Ascending aorta (tissue), 2 donors: Measurements from ENCODE around the gene POTEH. TPM values are rescaled to one million over a fixed set of nuclear protein-coding genes. Genes with fewer than 3 reads are reported as not detected.
"Not testable (repeated sequence)": the region's sequence is repeated elsewhere in the genome, so short reads cannot be mapped to it uniquely, and the experiment has no call there.

Experiments used
- DNase-seq, 2 donors: peaks; one replicate each; pipeline ENCODE4 v3.0.0-alpha.2; 2019; ENCODE audit warnings: low spot score in 2 of 2
- H3K27ac ChIP-seq, 2 donors: fragments of 200-600 bp; sonication (generic); one replicate each; pipeline ENCODE4 v1.5.1; 2016 to 2017; ENCODE audit warnings: mild to moderate bottlenecking in 1 of 2
- H3K27me3 ChIP-seq: fragments of 200-600 bp; sonication (generic); one replicate; pipeline ENCODE4 v1.5.1; 2017
- H3K36me3 ChIP-seq, 2 donors: fragments of 200-600 bp; sonication (generic); one replicate each; pipeline ENCODE4 v1.5.1; 2016
- H3K4me1 ChIP-seq, 2 donors: fragments of 200-600 bp; sonication (generic); one replicate each; pipeline ENCODE4 v1.5.1; 2016 to 2017; ENCODE audit warnings: mild to moderate bottlenecking in 1 of 2
- H3K4me3 ChIP-seq, 2 donors: fragments of 200-600 bp; sonication (generic); one replicate each; pipeline ENCODE4 v1.5.1; 2016 to 2017; ENCODE audit warnings: mild to moderate bottlenecking in 1 of 2
- H3K9me3 ChIP-seq, 2 donors: fragments of 200-600 bp; sonication (generic); one replicate each; pipeline ENCODE4 v1.5.1; 2016
- intact Hi-C: fragments of 100-400 bp; cut with DNase I; formaldehyde crosslinking; loops from one replicate; pipeline ENCODE4 v1.15.1; 2023
- total RNA-seq: library from RNA; depleted of rRNA; stranded (reverse); fragments of >200 nt; gene quantifications from one replicate; pipeline ENCODE4 v1.1.0, GENCODE V29; 2016

POTEH gene
- not detected for total RNA-seq

DNA sequence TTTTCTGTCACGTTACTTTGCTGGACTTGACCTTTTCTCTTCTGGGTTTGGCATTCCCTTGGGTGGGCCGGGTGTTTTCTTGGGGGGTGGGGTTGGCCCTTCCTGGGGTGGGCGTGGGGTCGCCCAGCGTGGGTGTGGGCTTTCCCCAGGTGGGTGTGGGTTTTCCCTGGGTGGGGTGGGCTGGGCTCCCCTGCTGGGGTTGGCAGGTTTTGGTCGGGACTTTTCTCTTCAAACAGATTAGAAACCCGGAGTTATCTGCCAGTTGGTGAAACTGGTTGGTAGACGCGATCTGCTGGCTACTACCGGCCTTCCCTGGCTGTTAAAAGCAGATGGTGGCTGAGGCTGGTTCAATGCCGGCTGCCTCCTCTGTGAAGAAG, at the start of gene POTEH:
POTEH (plus strand) TSS at position 278 of the 377 bp plus-strand sequence; CDS start at position 330, 52 bp downstream.
- H3K27ac ChIP-seq, H3K27me3 ChIP-seq, H3K4me3 ChIP-seq, intact Hi-C loops, DNase-seq, H3K36me3 ChIP-seq, H3K4me1 ChIP-seq, H3K9me3 ChIP-seq: not testable (repeated sequence)

DNA sequence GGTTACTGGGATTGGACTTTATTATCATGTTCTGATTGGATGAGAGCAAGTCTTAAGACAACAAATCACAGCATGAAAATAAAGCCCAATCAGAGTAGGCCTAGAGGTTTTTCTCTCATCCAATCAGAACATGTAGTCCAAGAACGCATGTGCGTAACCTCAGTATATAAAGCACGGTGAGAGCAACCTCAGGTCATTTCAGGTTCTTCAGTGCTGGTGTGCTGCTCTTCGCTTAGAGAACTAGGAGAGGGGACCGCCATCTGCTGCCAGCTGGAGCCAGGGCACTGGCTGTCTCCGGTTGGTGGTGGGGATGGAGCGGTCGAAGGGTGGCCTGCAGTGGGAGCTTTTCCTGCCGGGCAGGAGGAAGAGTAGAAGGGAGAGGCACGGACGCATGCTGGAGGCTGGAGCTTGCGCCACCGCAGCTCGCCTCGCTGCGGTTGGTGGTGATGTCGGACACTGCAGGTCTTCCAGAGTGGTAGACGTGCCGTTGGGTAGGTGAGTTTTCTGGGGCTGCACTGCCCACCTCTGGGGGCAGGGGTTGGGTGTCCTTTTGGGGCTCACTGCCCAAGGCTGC, 47.5 kb upstream of the POTEH start:
- H3K4me1 ChIP-seq, H3K27me3 ChIP-seq, intact Hi-C loops: not testable (repeated sequence)

DNA sequence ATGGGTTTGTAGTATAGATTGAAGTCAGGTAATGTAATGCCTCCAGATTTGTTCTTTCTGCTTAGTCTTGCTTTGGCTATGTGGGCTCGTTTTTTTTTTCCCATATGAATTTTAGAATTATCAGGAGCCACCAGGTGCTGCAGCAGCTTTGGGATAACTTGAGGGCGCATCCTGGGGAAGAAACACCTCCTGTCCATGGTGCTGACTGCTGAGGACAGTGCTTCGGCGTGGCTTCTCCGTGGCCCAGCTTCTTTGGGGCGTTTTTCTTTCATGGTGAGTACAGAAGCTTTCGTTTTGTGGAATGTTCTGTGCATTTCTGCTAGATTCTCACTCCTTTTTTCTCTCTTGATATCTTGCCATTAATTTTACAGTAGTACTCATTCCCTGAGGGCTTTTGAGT, 37.9 kb upstream of the POTEH start:
- H3K9me3 ChIP-seq, DNase-seq, H3K4me3 ChIP-seq, H3K27me3 ChIP-seq, H3K4me1 ChIP-seq, intact Hi-C loops, H3K27ac ChIP-seq, H3K36me3 ChIP-seq: not testable (repeated sequence)

More for the DNA sequence above, 47.5 kb upstream of the POTEH start:
- not testable (repeated sequence) for H3K27ac ChIP-seq, H3K36me3 ChIP-seq, DNase-seq, H3K4me3 ChIP-seq, H3K9me3 ChIP-seq

DNA sequence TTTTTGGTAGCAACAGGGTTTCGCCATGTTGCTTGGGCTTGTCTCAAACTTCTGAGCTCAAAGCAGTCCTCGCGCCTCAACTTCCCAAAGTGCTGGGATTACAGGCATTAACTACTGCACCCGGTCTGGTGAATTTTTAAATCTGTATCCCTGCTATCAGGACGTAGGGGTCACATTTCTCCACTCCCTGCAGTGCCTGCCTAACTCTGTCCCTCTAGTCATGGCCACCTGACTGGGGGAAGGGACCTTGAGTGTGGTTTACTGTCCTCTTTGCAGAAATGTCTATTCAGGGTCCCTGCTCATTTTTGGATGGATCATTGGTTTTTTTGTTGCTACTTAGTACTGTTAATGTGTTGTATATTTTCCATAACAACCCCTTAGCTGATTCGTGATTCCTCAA, 37.1 kb upstream of the POTEH start:
- H3K4me1 ChIP-seq, intact Hi-C loops, H3K36me3 ChIP-seq, DNase-seq, H3K27me3 ChIP-seq, H3K27ac ChIP-seq, H3K9me3 ChIP-seq, H3K4me3 ChIP-seq: not testable (repeated sequence)

DNA sequence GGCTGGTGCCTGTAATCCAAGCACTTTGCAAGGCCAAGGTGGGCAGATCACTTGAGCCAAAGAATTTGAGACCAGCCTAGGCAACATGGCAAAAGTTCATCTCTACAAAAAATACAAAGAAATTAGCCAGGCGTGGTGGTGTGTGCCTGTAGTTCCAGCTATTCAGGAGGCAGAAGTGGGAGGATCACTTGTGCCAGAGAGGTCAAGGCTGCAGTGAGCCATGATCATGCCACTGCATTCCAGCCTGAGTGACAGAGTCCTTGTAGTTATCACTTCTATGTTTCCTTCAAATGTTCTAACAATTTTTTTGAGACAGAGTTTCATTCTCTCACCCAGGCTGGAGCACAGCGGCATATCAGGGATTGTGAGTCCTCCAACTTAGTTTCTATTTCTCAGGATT, 36.6 kb upstream of the POTEH start:
- H3K9me3 ChIP-seq, H3K27ac ChIP-seq, H3K36me3 ChIP-seq, H3K4me3 ChIP-seq, H3K27me3 ChIP-seq, intact Hi-C loops, DNase-seq, H3K4me1 ChIP-seq: not testable (repeated sequence)

DNA sequence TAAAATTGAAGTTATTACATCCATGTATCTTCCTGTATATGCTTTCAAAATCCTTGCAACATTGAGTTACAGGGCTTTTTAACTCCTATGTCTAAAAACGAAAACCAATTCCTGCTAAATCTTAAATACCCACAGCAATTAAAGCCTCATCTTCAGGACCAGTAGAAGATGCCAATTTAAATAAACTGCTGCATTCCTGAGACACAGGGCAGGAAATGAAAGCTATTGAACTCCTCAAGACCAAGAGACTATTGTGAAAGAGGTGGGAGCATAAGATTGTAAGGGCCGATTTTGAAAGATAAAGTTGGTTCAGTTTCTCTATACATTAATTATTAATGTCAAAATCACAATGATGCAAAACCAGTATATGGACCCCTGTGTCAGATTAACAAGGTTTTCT, 28.7 kb upstream of the POTEH start:
- H3K36me3 ChIP-seq, intact Hi-C loops, H3K27ac ChIP-seq, H3K27me3 ChIP-seq, H3K9me3 ChIP-seq, DNase-seq, H3K4me1 ChIP-seq, H3K4me3 ChIP-seq: not testable (repeated sequence)

DNA sequence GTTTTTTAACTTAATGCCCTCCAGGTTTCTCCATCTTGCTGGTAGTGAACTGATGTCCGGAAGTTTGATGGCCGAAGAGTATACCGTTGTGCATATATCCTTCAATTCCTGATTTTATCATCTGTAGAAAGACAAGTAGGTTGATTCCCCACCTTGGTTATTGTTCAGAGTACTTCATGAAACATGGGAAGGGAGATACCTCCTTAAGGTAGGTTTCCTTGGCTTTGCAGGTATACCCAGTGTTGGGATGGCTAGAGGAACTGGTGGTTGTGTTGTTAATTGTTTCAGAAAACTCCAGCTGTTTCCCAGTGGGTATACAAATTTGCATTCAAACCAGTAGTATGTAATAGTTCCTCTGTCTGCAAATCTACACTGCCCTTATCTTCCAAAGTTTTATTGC, 25.1 kb upstream of the POTEH start:
- H3K4me3 ChIP-seq, H3K27me3 ChIP-seq, H3K27ac ChIP-seq, intact Hi-C loops, H3K4me1 ChIP-seq, H3K36me3 ChIP-seq, DNase-seq, H3K9me3 ChIP-seq: not testable (repeated sequence)

DNA sequence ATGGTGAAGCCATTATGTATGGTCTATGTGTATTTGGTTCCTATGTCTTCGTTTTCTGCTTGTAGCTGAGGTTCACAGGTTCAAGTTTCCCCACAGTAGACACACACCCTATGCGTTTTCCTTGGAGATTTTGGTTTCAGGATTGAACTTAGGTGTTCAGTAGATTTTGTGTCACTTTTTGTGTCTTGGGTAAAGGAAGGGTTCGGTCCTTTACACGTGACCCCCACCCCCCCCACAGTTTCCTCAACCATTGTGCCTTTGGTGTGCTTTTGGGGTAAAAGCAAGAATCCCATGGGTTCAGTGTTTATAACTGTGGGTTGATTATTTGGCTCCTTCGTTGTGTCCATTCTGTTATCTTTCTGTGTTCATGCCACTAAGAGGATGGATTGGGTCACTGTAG, 24.3 kb upstream of the POTEH start:
- H3K27me3 ChIP-seq, H3K36me3 ChIP-seq, H3K4me3 ChIP-seq, intact Hi-C loops, H3K27ac ChIP-seq, H3K4me1 ChIP-seq, DNase-seq, H3K9me3 ChIP-seq: not testable (repeated sequence)

DNA sequence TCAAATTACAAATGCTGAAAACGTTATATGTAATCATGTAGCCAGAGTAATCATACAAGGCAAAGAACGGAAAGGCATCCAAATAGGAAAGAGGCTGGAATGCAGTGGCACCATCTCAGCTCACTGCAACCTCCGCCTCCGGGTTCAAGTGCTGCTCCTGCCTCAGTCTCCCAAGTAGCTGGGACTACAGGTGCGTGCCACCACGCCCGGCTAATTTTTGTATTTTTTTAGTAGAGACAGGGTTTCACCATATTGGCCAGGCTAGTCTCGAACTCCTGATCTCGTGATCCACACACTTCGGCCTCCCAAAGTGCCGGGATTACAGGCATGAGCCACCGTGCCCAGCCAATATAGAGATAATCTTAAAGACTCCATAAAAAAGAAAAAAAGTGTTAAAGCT, 20.4 kb upstream of the POTEH start:
- intact Hi-C loops, H3K4me3 ChIP-seq, H3K4me1 ChIP-seq, DNase-seq, H3K9me3 ChIP-seq, H3K36me3 ChIP-seq, H3K27me3 ChIP-seq, H3K27ac ChIP-seq: not testable (repeated sequence)

DNA sequence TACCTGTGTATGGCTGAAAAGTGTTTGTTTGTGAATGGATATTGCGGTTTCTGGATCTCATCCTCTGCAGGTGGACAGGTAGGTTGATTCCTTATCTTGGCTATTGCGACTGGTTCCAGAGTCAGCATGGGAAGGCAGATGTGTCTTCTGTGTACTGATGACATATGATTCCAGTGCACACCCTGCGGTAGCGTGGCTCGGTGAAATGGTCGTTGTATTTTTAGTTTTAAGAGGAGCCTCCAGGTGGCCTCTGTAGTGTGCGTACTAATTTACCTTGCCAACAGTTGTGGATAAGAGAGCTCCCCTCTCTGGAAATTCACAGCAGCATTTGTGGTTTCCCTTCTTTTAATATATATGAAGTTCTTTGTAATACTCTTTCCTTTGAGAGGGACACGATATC, 10.1 kb upstream of the POTEH start:
- H3K27ac ChIP-seq, intact Hi-C loops: not testable (repeated sequence)

DNA sequence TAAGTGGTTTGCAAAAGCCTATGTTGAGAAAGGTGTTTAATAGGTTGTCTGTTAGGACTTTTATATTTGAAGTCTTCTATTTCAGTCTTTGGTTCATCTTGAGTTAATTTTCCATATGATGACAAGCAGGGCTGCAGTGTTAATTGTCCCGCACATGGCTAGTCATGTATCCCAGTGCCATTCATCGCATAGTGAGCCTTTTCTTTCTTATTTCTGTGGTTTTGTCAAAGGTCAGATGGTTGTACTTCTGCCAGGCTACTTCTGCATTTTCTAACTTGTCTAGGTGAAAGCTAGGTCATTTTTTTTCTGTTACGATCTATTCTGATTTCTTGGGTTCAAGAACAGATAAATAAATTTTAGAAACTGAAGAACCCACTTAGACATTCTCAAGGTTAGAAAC, 5.7 kb upstream of the POTEH start:
- intact Hi-C loops, H3K27me3 ChIP-seq, DNase-seq, H3K27ac ChIP-seq, H3K4me3 ChIP-seq, H3K36me3 ChIP-seq, H3K4me1 ChIP-seq, H3K9me3 ChIP-seq: not testable (repeated sequence)

More for the DNA sequence above, 10.1 kb upstream of the POTEH start:
- H3K4me3 ChIP-seq, H3K36me3 ChIP-seq, DNase-seq, H3K27me3 ChIP-seq, H3K9me3 ChIP-seq, H3K4me1 ChIP-seq: not testable (repeated sequence)

DNA sequence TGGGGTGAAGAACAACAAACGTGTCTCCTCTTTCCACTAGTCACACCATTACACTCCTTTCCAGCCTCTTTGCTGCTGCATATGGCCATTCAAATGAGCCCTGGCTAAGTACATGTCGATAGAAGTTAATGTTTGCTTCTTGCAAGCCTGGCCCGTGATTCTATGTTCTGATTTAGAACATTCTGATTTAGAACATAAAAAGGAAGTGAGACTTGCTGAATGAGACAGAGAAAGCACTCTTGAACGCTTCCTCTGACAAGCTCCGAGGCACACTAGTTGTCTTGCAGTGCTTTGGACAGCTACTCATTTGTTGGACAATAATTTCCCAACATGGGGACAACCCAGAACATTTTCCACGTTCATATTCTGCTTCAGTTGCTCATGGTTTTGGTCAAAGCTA, 5.1 kb upstream of the POTEH start:
- DNase-seq, H3K9me3 ChIP-seq, H3K36me3 ChIP-seq, H3K27me3 ChIP-seq, H3K4me3 ChIP-seq, intact Hi-C loops, H3K4me1 ChIP-seq, H3K27ac ChIP-seq: not testable (repeated sequence)

DNA sequence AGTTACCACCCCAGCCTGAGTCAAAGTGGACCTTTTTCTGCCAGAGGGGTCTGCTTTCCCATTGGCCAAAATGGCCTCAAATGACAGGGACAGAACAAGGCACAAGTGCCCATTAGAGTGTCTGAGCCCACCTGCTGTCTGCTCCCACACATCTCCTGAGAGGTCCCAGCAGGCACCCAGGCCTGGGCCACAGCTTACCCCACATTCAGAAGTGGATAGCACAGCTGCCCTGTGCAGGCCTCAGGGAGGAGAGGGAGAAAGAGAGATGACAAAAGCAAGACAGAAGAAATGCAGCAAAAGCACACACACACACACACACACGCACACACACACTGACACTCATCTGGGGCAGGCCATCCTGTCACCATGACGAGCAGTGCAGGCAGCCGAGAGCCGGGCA, 4.2 kb upstream of the POTEH start:
- H3K27me3 ChIP-seq, H3K36me3 ChIP-seq, H3K9me3 ChIP-seq, DNase-seq, H3K4me1 ChIP-seq, H3K27ac ChIP-seq, H3K4me3 ChIP-seq, intact Hi-C loops: not testable (repeated sequence)

DNA sequence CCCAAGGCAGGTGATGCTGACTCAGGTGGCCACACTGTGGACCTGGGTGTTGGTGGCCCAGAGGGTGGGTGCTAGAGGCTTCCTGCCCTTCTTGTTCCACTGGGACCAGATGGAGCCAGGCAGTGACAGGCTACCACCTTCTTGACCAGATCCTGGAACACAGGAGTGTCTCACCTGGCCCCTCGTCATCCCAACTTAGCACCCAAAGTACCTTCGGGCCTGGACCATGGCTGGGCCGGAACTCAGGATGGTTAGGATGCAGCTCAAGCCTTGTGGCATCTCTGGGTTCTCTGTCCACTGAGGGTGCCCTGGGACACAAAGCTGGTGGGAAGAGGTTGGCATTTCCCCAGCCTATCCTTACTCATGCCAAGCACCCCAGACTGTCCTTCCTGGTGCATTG, 2.7 kb upstream of the POTEH start:
- intact Hi-C loops, H3K4me1 ChIP-seq: not testable (repeated sequence)

DNA sequence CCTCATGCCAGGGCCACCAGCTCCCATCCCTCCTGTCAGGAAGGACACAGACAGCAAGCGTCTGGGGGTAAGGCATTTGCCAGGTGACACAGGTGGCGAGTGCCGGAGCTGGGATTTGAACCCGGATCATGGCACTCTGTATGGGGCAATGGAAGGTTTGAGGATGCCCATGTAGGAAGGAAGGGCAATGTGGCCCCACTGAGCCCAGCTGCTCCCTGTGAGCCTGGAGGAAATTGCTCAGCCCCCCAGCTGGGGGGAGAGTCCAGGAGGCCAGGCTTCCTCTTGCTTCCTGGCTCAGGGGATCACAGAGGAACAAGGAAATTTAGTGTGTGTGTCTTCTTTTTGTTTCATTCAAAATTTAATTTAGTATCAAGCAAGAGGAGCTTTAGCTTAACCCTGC, 2.1 kb upstream of the POTEH start:
- H3K36me3 ChIP-seq, H3K4me3 ChIP-seq, H3K9me3 ChIP-seq, H3K27ac ChIP-seq, DNase-seq, H3K4me1 ChIP-seq, intact Hi-C loops, H3K27me3 ChIP-seq: not testable (repeated sequence)

More for the DNA sequence above, 2.7 kb upstream of the POTEH start:
- DNase-seq, H3K36me3 ChIP-seq, H3K4me3 ChIP-seq, H3K27me3 ChIP-seq, H3K27ac ChIP-seq, H3K9me3 ChIP-seq: not testable (repeated sequence)
